Adrenal gland (tissue), 5 donors: ENCODE data around the gene GAPVD1.

Experiments
- CTCF ChIP-seq, 6 experiments: fragments of 450-650 bp in 4 of 6; fragments of 200-600 bp in 2 of 6; sonication (generic) in 1 of 6; IDR thresholded peaks; 1 replicate in 5 of 6; 2 replicates in 1 of 6; pipeline versions ENCODE4 v1.5.1 to v1.8.0; 2016 to 2021; ENCODE audit warnings: antibody characterized with exemption in 6 of 6, mild to moderate bottlenecking in 2 of 6, moderate library complexity in 1 of 6
- POLR2A ChIP-seq, 2 donors: fragments of 450-650 bp; IDR thresholded peaks; one replicate each; pipeline ENCODE4 v1.6.1; 2017; ENCODE audit warnings: antibody characterized with exemption in 2 of 2, mild to moderate bottlenecking in 2 of 2, moderate library complexity in 1 of 2
- donor health status: DM: no; HTN: no; CAD: no.

GRCh38 chr9:125378778-125379177 is 117.2 kb downstream of the GAPVD1 start:
- TF ChIP-seq CTCF (IDR thresholded peaks at IDR 0.05) = no peak
- no peak for TF ChIP-seq POLR2A (IDR thresholded peaks at IDR 0.05)
